ENCODE measurements around the gene TOR1A.
"Not testable (repeated sequence)": the region's sequence is repeated elsewhere in the genome, so short reads cannot be mapped to it uniquely, and the experiment has no call there.

The TOR1A gene

GRCh38 chr9:129816501-129817435 is 7.2 kb downstream of the TOR1A start:
- DNase-seq = no peak

- DNase-seq = no peak
These were observed 8.7 kb downstream of the TOR1A start for GRCh38 chr9:129815278-129815677.

GRCh38 chr9:129814432-129815223 is 9.3 kb downstream of the TOR1A start:
- no peak for DNase-seq

GRCh38 chr9:129813661-129814060 is 10.3 kb downstream of the TOR1A start:
- DNase-seq = no peak

- DNase-seq = no peak
These were observed 11.6 kb downstream of the TOR1A start for GRCh38 chr9:129812385-129812784.

GRCh38 chr9:129811967-129812363 is 12.0 kb downstream of the TOR1A start:
- DNase-seq = no peak

- no peak for DNase-seq
These were observed 13.1 kb downstream of the TOR1A start for GRCh38 chr9:129810788-129811187.

- DNase-seq = no peak
These were observed 13.8 kb downstream of the TOR1A start for GRCh38 chr9:129810116-129810515.

- no peak for DNase-seq
These were observed 14.6 kb downstream of the TOR1A start for GRCh38 chr9:129809346-129809745.

GRCh38 chr9:129806061-129806460 is 17.9 kb downstream of the TOR1A start:
- no peak for DNase-seq

GRCh38 chr9:129803676-129804060 is 20.3 kb downstream of the TOR1A start:
- no peak for DNase-seq

GRCh38 chr9:129802833-129803675 is 20.9 kb downstream of the TOR1A start, which contains the start of gene TOR1B:
TSS of gene TOR1B (plus strand) at chr9:129803184. CDS start at chr9:129803213, 29 bp downstream.
- peak; percentile 94 to 95 for DNase-seq

- no peak for DNase-seq
These were observed 22.4 kb downstream of the TOR1A start for GRCh38 chr9:129801504-129801903.

- DNase-seq = no peak
These were observed 25.0 kb downstream of the TOR1A start for GRCh38 chr9:129798973-129799372.

- DNase-seq = not testable (repeated sequence)
These were observed 27.9 kb downstream of the TOR1A start for GRCh38 chr9:129796029-129796428.

GRCh38 chr9:129794549-129794948 is 29.4 kb downstream of the TOR1A start:
- no peak for DNase-seq

GRCh38 chr9:129786481-129786880 is 37.5 kb downstream of the TOR1A start:
- no peak for DNase-seq

GRCh38 chr9:129785866-129786265 is 38.1 kb downstream of the TOR1A start:
- no peak for DNase-seq

- not testable (repeated sequence) for DNase-seq
These were observed 39.0 kb downstream of the TOR1A start for GRCh38 chr9:129784970-129785369.

GRCh38 chr9:129783516-129784361 is 40.2 kb downstream of the TOR1A start:
- DNase-seq = peak; percentile 74 to 81

- DNase-seq = no peak
These were observed 42.0 kb downstream of the TOR1A start for GRCh38 chr9:129781981-129782380.

GRCh38 chr9:129781131-129781530 is 42.8 kb downstream of the TOR1A start:
- DNase-seq = no peak

Measured in stimulated activated CD4-positive, alpha-beta T cell treated with anti-CD3 and anti-CD28 coated beads, Interleukin-2, amount 100 ng/mL, for 24 hours (primary cell).